HG03045 (cell line): ENCODE results near the gene PLEKHM3.
"Not testable (repeated sequence)": the region's sequence is repeated elsewhere in the genome, so short reads cannot be mapped to it uniquely, and the experiment has no call there.

ENCODE experiments used
- ATAC-seq: cut with Tn5 transposase; IDR thresholded peaks from one replicate; pipeline ENCODE4 v1.9.1; 2021; ENCODE audit warnings: mild to moderate bottlenecking, moderate library complexity; ENCODE audit not compliant: unreplicated experiment

PLEKHM3 gene

GRCh38 chr2:207929923-207930322 lies 95.4 kb downstream of the PLEKHM3 start:
- no peak for ATAC-seq

- ATAC-seq, result no peak
Measured at GRCh38 chr2:207928079-207928478, 97.2 kb downstream of the PLEKHM3 start.

GRCh38 chr2:207926989-207927300 lies 98.4 kb downstream of the PLEKHM3 start:
- ATAC-seq, result no peak

GRCh38 chr2:207926133-207926988 lies 99.0 kb downstream of the PLEKHM3 start:
- ATAC-seq, result no peak

- ATAC-seq, result no peak
Measured at GRCh38 chr2:207925601-207926000, 99.7 kb downstream of the PLEKHM3 start.

GRCh38 chr2:207921606-207922005 lies 103.7 kb downstream of the PLEKHM3 start:
- ATAC-seq, result no peak

GRCh38 chr2:207920721-207921120 lies 104.6 kb downstream of the PLEKHM3 start:
- ATAC-seq, result no peak

GRCh38 chr2:207920321-207920720 lies 105.0 kb downstream of the PLEKHM3 start:
- no peak for ATAC-seq

- no peak for ATAC-seq
Measured at GRCh38 chr2:207919164-207919919, 106.0 kb downstream of the PLEKHM3 start.

GRCh38 chr2:207914716-207915115 lies 110.6 kb downstream of the PLEKHM3 start:
- no peak for ATAC-seq

GRCh38 chr2:207913772-207914358 lies 111.5 kb downstream of the PLEKHM3 start:
- ATAC-seq, result no peak

GRCh38 chr2:207911856-207912255 lies 113.5 kb downstream of the PLEKHM3 start:
- ATAC-seq, result no peak

- ATAC-seq, result no peak
Measured at GRCh38 chr2:207911215-207911614, 114.1 kb downstream of the PLEKHM3 start.

GRCh38 chr2:207906495-207906894 lies 118.8 kb downstream of the PLEKHM3 start:
- not testable (repeated sequence) for ATAC-seq

GRCh38 chr2:207905546-207905945 lies 119.8 kb downstream of the PLEKHM3 start:
- ATAC-seq, result no peak

GRCh38 chr2:207903236-207903635 lies 122.1 kb downstream of the PLEKHM3 start:
- no peak for ATAC-seq

- no peak for ATAC-seq
Measured at GRCh38 chr2:207902821-207903220, 122.5 kb downstream of the PLEKHM3 start.

- no peak for ATAC-seq
Measured at GRCh38 chr2:207901829-207902228, 123.5 kb downstream of the PLEKHM3 start.

GRCh38 chr2:207901401-207901800 lies 123.9 kb downstream of the PLEKHM3 start:
- no peak for ATAC-seq

GRCh38 chr2:207898354-207898695 lies 127.0 kb downstream of the PLEKHM3 start:
- no peak for ATAC-seq

GRCh38 chr2:207897541-207898353 lies 127.6 kb downstream of the PLEKHM3 start:
- ATAC-seq, result no peak
